OCI-LY3 (cell line): ENCODE measurements around the gene FDX2.

Experiments
- H2AFZ ChIP-seq: fragments of 200-600, 300-600 bp; shearing (Covaris generic); 2 replicates; pipeline ENCODE4 v1.6.0; 2014; ENCODE audit warnings: antibody characterized with exemption, low read depth, low read length
- H3K27ac ChIP-seq: fragments of 200-600, 300-600 bp; sonication (generic); 2 replicates; pipeline ENCODE4 v1.5.1; 2014; ENCODE audit warnings: mild to moderate bottlenecking, low read length, moderate library complexity, mixed read lengths
- H3K27me3 ChIP-seq: fragments of 200-600, 300-600 bp; sonication (generic); 2 replicates; pipeline ENCODE4 v1.6.1; 2014; ENCODE audit warnings: low read depth, low read length, mixed read lengths
- H3K36me3 ChIP-seq: fragments of 200-600, 300-600 bp; sonication (generic); replicated peaks from 2 replicates; pipeline ENCODE3; 2014; ENCODE audit warnings: low read depth, low read length, mixed read lengths
- H3K4me1 ChIP-seq: fragments of 300-600, 200-600 bp; sonication (generic); 2 replicates; pipeline ENCODE4 v1.6.1; 2014; ENCODE audit warnings: low read length, mixed read lengths
- H3K4me2 ChIP-seq: fragments of 200-600, 300-600 bp; sonication (generic); 2 replicates; pipeline ENCODE4 v1.6.1; 2014; ENCODE audit warnings: low read length, mixed read lengths
- H3K4me3 ChIP-seq: fragments of 300-600, 200-600 bp; sonication (generic); 2 replicates; pipeline ENCODE4 v1.5.1; 2014; ENCODE audit warnings: antibody characterized with exemption, mild to moderate bottlenecking, low read length, moderate library complexity
- H3K79me2 ChIP-seq: fragments of 300-600, 200-600 bp; shearing (Covaris generic); 2 replicates; pipeline ENCODE4 v1.6.1; 2014; ENCODE audit warnings: mild to moderate bottlenecking, low read length, mixed read lengths
- H3K9ac ChIP-seq: fragments of 300-600, 200-600 bp; shearing (Covaris generic); 2 replicates; pipeline ENCODE4 v1.6.0; 2014; ENCODE audit warnings: mild to moderate bottlenecking, low read length, moderate library complexity
- H3K9me3 ChIP-seq: fragments of 200-600, 300-600 bp; shearing (Covaris generic); 2 replicates; pipeline ENCODE4 v1.6.1; 2014; ENCODE audit warnings: low read length, mixed read lengths; ENCODE audit not compliant: insufficient read depth
- H4K20me1 ChIP-seq: fragments of 200-600, 300-600 bp; sonication (generic); 2 replicates; pipeline ENCODE4 v1.6.1; 2016; ENCODE audit warnings: low read length, mixed read lengths; ENCODE audit not compliant: insufficient read depth
- CTCF ChIP-seq: fragments of 200-600, 300-600 bp; sonication (generic); IDR thresholded peaks from 2 replicates; pipeline ENCODE4 v1.5.1; 2014; ENCODE audit warnings: antibody characterized with exemption, low read length, low read depth
- EZH2phosphoT487 ChIP-seq: fragments of 200-600 bp; shearing (Covaris generic); IDR thresholded peaks from 2 replicates; pipeline ENCODE4 v1.6.1; 2018; ENCODE audit warnings: antibody characterized with exemption, mixed run types, low read depth

Gene FDX2

DNA sequence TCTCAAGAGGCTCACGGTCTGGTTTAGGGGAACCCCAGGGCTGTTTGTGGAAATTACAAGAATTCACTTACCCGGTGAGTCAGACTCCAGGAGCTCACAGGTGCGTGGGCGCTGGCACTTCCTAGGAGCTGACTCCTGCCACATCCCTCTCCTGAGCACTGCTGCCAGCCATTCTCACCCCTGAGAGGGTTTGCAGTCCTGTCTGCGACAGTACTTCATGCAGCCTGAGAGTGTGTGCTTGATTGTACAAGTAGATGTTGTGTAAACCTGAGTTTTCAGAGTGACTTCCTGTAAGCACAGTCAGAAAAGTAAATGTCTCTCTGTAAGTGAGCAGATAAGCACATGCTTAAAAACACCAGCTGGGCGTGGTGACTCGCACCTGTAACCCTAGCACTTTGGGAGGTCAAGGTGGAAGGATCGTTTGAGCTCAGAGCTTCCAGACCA lies 55.7 kb downstream of the FDX2 start:
- Histone ChIP-seq H3K4me2 (no peak overlapping the region), H3K79me2 (peaks cover 2% of the 10 kb centered on the region; the same call in 1 of the 2 replicates), H4K20me1 (no peaks in the 10 kb centered on the region), H3K4me1 (peaks cover 3% of the 10 kb centered on the region; the same call in 1 of the 2 replicates), H3K27ac (no peak overlapping the region), H2AFZ (no peak overlapping the region), H3K36me3 (peaks cover 38% of the 10 kb centered on the region), H3K9ac (no peak overlapping the region), H3K27me3 (no peaks in the 10 kb centered on the region), H3K9me3 (no peaks in the 10 kb centered on the region), H3K4me3 (no peak overlapping the region)
- no peak for TF ChIP-seq CTCF
- no peak for TF ChIP-seq EZH2phosphoT487
